Prostate gland (tissue), 2 donors: ENCODE data around the gene RAB8B. TPM values are rescaled to one million over a fixed set of nuclear protein-coding genes. Genes with fewer than 3 reads are reported as not detected.

Source experiments
- DNase-seq: peaks from one replicate; pipeline ENCODE4 v3.0.0-alpha.2; 2019; ENCODE audit warnings: low spot score
- H3K27ac ChIP-seq, 2 donors: fragments of 200-600 bp; sonication (generic); 2 replicates each; pipeline ENCODE4 v1.5.1; 2017 to 2019
- H3K27me3 ChIP-seq: fragments of 200-600 bp; sonication (generic); replicated peaks from 2 replicates; pipeline ENCODE4 v1.5.1; 2019; ENCODE audit not compliant: insufficient read depth
- H3K36me3 ChIP-seq, 2 donors: fragments of 200-600 bp; sonication (generic); 1 replicate in 1 of 2; 2 replicates in 1 of 2; pipeline versions ENCODE4 v1.5.1 to v1.8.1; 2017 to 2019
- H3K4me1 ChIP-seq: fragments of 200-600 bp; sonication (generic); replicated peaks from 2 replicates; pipeline ENCODE4 v1.5.1; 2019
- H3K4me3 ChIP-seq, 2 donors: fragments of 200-600 bp; sonication (generic); 2 replicates each; pipeline ENCODE4 v1.5.1; 2017 to 2019
- H3K9me3 ChIP-seq: fragments of 200-600 bp; sonication (generic); 2 replicates; pipeline ENCODE4 v1.5.1; 2017
- POLR2A ChIP-seq: fragments of 450-650 bp; IDR thresholded peaks from one replicate; pipeline ENCODE4 v1.6.1; 2016; ENCODE audit warnings: antibody characterized with exemption, mild to moderate bottlenecking
- POLR2AphosphoS5 ChIP-seq: sonication (generic); formaldehyde crosslinking; IDR thresholded peaks from one replicate; pipeline ENCODE4 v1.6.1; 2017; ENCODE audit warnings: antibody characterized with exemption
- WGBS: methylation state at CpG from one replicate; pipeline ENCODE4 v1.1.5; 2018; 5-methylcytosine and 5-hydroxymethylcytosine counted together
- intact Hi-C: fragments of 100-400 bp; cut with DNase I; formaldehyde crosslinking; loops from one replicate; pipeline ENCODE4 v1.14.2; 2022
- total RNA-seq, 2 donors: library from RNA; depleted of rRNA; stranded (reverse); fragments of >200 nt; gene quantifications; one replicate each; pipeline ENCODE4 v1.1.0, GENCODE V29; 2016
- TF ChIP-seq, protein P1 (sequence below), 4 experiments: fragments of 200-600 bp in 2 of 4; fragments of 450-650 bp in 2 of 4; sonication (generic) in 2 of 4; IDR thresholded peaks; 1 replicate in 3 of 4; 2 replicates in 1 of 4; pipeline ENCODE4 v1.5.1; 2016 to 2019; ENCODE audit warnings: antibody characterized with exemption in 4 of 4, mild to moderate bottlenecking in 2 of 4, moderate library complexity in 2 of 4

The RAB8B gene
- total RNA-seq, 2 donors from 2014 or later = 18.5 to 29.2 TPM

DNA sequence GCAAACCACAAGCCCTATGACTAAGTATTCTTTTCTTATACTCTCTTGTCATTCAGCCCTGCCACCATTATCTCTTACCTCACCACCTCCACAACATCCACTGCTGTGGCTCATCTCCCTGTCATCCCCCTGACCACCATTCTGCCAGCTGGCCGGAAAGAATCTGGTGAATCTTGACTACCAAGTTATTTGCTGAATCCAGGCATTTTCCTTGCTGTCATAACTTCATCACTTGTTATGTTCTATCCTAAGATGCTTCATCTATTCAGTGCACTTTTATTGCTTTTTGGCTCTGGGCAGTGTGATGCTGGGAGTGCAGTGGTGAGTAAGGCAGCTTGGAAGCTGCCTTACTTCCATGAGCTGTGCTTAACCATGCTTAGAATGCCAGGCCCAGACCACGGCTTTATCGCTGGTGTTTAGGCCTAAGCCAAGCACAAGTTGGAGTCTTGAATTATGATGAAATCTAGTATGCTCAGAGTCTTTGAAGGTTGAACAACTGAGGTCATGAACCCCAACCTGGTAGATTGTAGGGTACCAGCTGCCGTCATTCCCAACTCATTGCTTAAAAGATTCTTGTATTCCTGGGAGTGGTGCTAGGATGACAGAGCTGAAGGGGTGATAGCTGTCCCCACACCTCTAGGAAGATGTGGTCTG, 61.0 kb downstream of the RAB8B start:
- H3K4me3 ChIP-seq = no peak overlapping the region
- intact Hi-C loops = no loop called here
- TF ChIP-seq, protein P1, sequence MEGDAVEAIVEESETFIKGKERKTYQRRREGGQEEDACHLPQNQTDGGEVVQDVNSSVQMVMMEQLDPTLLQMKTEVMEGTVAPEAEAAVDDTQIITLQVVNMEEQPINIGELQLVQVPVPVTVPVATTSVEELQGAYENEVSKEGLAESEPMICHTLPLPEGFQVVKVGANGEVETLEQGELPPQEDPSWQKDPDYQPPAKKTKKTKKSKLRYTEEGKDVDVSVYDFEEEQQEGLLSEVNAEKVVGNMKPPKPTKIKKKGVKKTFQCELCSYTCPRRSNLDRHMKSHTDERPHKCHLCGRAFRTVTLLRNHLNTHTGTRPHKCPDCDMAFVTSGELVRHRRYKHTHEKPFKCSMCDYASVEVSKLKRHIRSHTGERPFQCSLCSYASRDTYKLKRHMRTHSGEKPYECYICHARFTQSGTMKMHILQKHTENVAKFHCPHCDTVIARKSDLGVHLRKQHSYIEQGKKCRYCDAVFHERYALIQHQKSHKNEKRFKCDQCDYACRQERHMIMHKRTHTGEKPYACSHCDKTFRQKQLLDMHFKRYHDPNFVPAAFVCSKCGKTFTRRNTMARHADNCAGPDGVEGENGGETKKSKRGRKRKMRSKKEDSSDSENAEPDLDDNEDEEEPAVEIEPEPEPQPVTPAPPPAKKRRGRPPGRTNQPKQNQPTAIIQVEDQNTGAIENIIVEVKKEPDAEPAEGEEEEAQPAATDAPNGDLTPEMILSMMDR (IDR thresholded peaks at IDR 0.05) = no peak
- TF ChIP-seq POLR2AphosphoS5 (no peak), POLR2A (no peak)
- 91% methylated on average over 4 of the region's 4 CpGs for WGBS
- H3K9me3 ChIP-seq = no peaks in the 10 kb centered on the region
- H3K4me1 ChIP-seq = no peaks in the 10 kb centered on the region
- H3K27me3 ChIP-seq = no peaks in the 10 kb centered on the region
- DNase-seq = no peak
- no peaks in the 10 kb centered on the region for H3K36me3 ChIP-seq
- no peak overlapping the region for H3K27ac ChIP-seq

DNA sequence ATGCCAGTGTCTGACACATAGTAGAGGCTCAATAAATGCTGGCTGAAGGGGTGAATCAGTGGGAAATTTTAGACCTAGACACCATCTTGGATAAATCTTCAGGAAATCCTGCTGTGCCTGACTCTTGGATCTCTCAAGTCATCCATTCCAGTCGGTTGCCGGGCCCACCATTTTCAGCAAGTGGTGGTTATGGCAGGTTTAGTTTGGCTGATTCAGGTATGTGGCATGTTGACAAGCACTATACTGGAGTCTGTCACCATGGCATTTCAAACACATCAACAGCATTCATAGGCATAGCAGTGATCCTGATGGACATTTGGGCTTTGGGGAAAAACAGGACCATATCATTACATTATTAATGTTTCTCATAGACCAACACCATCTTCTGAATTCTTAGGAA, 62.3 kb downstream of the RAB8B start:
- intact Hi-C loops = no loop called here
- TF ChIP-seq POLR2AphosphoS5 (no peak), POLR2A (no peak)
- TF ChIP-seq, protein P1 (IDR thresholded peaks at IDR 0.05) = no peak
- Histone ChIP-seq H3K9me3 (no peaks in the 10 kb centered on the region), H3K4me3 (no peak overlapping the region), H3K4me1 (no peaks in the 10 kb centered on the region), H3K36me3 (no peaks in the 10 kb centered on the region), H3K27me3 (no peaks in the 10 kb centered on the region), H3K27ac (no peak overlapping the region)
- WGBS = 97% methylated on average over 2 of the region's 2 CpGs
- DNase-seq = no peak

DNA sequence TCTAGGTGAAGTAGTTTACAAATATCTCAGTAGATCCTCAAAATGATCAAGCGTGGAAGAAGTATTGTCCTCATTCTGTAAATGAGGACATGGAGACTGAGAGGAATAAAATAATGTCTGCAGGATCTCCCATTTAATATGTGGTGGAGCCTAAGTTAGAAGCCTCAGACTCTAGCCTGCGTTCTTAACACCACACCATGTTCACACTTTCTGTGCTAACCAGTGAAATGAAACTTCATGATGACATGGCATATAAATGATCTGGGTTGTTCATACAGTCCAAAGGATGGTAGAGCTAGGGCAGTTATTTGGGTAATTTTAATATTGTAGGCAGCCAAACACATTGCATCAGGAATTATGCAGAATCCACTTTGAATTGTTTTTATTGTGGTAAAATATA, 62.9 kb downstream of the RAB8B start:
- Histone ChIP-seq H3K27me3 (no peaks in the 10 kb centered on the region), H3K36me3 (no peaks in the 10 kb centered on the region), H3K9me3 (no peaks in the 10 kb centered on the region), H3K4me3 (no peak overlapping the region), H3K27ac (no peak overlapping the region), H3K4me1 (no peaks in the 10 kb centered on the region)
- 95% methylated on average over 2 of the region's 2 CpGs for WGBS
- no peak for DNase-seq
- intact Hi-C loops = no loop called here
- TF ChIP-seq POLR2AphosphoS5 (no peak), POLR2A (no peak)
- TF ChIP-seq, protein P1 (IDR thresholded peaks at IDR 0.05) = no peak

DNA sequence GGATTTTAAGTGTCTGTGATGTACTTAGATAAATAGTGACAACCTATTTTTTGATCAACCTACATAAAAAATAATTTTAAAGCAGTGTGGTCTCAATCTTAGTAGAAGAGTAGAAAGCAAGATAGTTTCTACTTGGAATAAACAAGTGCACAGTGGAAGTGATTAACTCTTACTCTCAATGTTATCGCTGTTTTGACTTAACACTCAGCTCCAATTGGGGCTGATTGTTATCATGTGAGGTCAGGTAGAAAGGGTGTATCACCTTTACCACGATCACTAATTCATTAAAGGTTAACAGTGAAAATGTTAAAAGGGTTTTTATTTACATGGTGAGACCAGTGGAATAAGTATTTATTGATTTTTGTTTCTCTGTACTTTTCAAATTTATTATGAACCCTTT, 65.6 kb downstream of the RAB8B start:
- Histone ChIP-seq H3K9me3 (no peaks in the 10 kb centered on the region), H3K27me3 (no peaks in the 10 kb centered on the region), H3K27ac (no peak overlapping the region), H3K4me1 (no peaks in the 10 kb centered on the region), H3K36me3 (no peaks in the 10 kb centered on the region), H3K4me3 (no peak overlapping the region)
- intact Hi-C loops = no loop called here
- DNase-seq = no peak
- TF ChIP-seq, protein P1 (IDR thresholded peaks at IDR 0.05) = no peak
- TF ChIP-seq POLR2AphosphoS5 = no peak
- no peak for TF ChIP-seq POLR2A
- 56% methylated on average over 2 of the region's 2 CpGs for WGBS

DNA sequence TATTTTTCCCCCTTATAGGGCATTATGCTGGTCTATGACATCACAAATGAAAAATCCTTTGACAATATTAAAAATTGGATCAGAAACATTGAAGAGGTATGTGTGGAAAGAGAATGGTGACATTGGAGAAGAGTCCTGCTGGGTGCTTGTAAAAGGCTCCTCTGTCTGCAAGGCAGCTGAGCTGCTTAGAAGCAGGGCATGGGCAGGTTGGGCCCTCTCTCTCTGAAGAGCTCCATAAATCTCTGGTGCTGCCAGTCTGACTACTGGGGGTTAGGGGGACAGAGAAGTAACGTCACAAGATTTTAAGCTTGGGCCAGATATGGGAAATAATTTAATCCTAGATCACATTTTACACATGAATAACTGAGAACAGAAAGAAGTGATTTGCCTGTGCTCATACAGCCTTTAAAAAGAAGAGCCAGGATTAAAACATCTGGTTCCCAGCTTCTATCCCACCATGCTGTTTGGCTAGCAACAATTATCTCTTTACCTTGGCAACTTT, 66.1 kb downstream of the RAB8B start:
- Histone ChIP-seq H3K9me3 (no peaks in the 10 kb centered on the region), H3K4me1 (no peaks in the 10 kb centered on the region), H3K4me3 (no peak overlapping the region), H3K27me3 (no peaks in the 10 kb centered on the region), H3K27ac (no peak overlapping the region), H3K36me3 (no peaks in the 10 kb centered on the region)
- intact Hi-C loops = no loop called here
- DNase-seq = no peak
- TF ChIP-seq, protein P1 (IDR thresholded peaks at IDR 0.05) = no peak
- TF ChIP-seq POLR2AphosphoS5 (no peak), POLR2A (no peak)
- whole genome bisulfite sequencing = 58% methylated on average over 1 of the region's 1 CpG
